ENCODE measurements around the gene SLF2. TPM values are rescaled to one million over a fixed set of nuclear protein-coding genes. Genes with fewer than 3 reads are reported as not detected.

SLF2 gene
- total RNA-seq, 2 experiments from 2014 or later, result 29.0 to 31.9 TPM

- DNase-seq (no peak), ATAC-seq (no peak)
- Mint-ChIP-seq H3K9me3 (no peaks in the 10 kb centered on the region), H3K36me3 (ENCODE audit: low read depth) (no peaks in the 10 kb centered on the region), H3K4me1 (ENCODE audit: low read depth) (peaks cover 2% of the 10 kb centered on the region), H3K27ac (no peak overlapping the region), H3K4me3 (no peak overlapping the region), H3K27me3 (peaks cover 14% of the 10 kb centered on the region)
- ChIA-PET CTCF (no interaction called here), POLR2A (no interaction called here)
- TF ChIP-seq CTCF (IDR thresholded peaks at IDR 0.05), result no peak
- intact Hi-C loops (cut with micrococcal nuclease), result no loop called here
Observed at GRCh38 chr10:100897976-100898375, 14.8 kb upstream of the SLF2 start.

GRCh38 chr10:100899171-100899570 lies 13.6 kb upstream of the SLF2 start:
- DNase-seq (no peak), ATAC-seq (no peak)
- Mint-ChIP-seq H3K4me3 (no peak overlapping the region), H3K27ac (no peak overlapping the region), H3K27me3 (peaks cover 11% of the 10 kb centered on the region), H3K4me1 (ENCODE audit: low read depth) (peaks cover 2% of the 10 kb centered on the region), H3K9me3 (no peaks in the 10 kb centered on the region), H3K36me3 (ENCODE audit: low read depth) (no peaks in the 10 kb centered on the region)
- no peak for TF ChIP-seq CTCF (IDR thresholded peaks at IDR 0.05)
- intact Hi-C loops (cut with micrococcal nuclease), result no loop called here
- CTCF ChIA-PET, result interaction anchor here (0.7 kb wide), 1 partner anchor 335 kb away, joined by 3 read pairs; no protein-coding TSS in a partner anchor
- POLR2A ChIA-PET, result no interaction called here

DNA sequence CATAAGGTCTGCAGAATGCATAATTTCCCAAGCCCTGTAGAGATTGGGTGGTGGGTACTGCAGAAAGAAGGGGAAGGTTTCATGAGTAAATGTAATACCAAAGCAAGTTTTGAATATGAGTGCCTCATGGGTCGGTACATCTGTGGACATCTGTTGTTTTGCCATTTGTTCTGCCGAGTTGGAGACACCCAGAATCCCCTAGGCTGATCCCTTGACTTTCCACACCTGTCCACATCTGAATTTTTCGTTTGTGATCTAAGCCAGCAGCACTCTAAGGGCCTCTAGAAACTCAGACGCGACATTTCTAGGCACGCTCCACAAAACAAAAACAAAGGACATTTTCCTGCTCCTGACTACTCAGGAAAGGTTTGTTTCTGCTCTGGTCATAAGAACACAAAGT lies 11.7 kb upstream of the SLF2 start:
- POLR2A ChIA-PET, result no interaction called here
- CTCF ChIA-PET, result interaction anchor here (0.9 to 1.0 kb wide), 2 partner anchors 195 to 365 kb away, joined by 3 read pairs; partner anchors contain the start of gene HIF1AN
- no peak for TF ChIP-seq CTCF (IDR thresholded peaks at IDR 0.05)
- DNase-seq (no peak), ATAC-seq (no peak)
- Mint-ChIP-seq H3K9me3 (no peaks in the 10 kb centered on the region), H3K27me3 (peaks cover 6% of the 10 kb centered on the region), H3K36me3 (ENCODE audit: low read depth) (no peaks in the 10 kb centered on the region), H3K4me1 (ENCODE audit: low read depth) (no peaks in the 10 kb centered on the region), H3K4me3 (no peak overlapping the region), H3K27ac (no peak overlapping the region)
- intact Hi-C loops (cut with micrococcal nuclease), result no loop called here

GRCh38 chr10:100902622-100903021 lies 10.1 kb upstream of the SLF2 start:
- Mint-ChIP-seq H3K9me3 (no peaks in the 10 kb centered on the region), H3K4me3 (no peak overlapping the region), H3K36me3 (ENCODE audit: low read depth) (no peaks in the 10 kb centered on the region), H3K4me1 (ENCODE audit: low read depth) (peaks cover 5% of the 10 kb centered on the region), H3K27me3 (peaks cover 3% of the 10 kb centered on the region), H3K27ac (no peak overlapping the region)
- CTCF ChIA-PET, result no interaction called here
- DNase-seq (no peak), ATAC-seq (no peak)
- TF ChIP-seq CTCF (IDR thresholded peaks at IDR 0.05), result no peak
- intact Hi-C loops (cut with micrococcal nuclease), result no loop called here
- POLR2A ChIA-PET, result no interaction called here

DNA sequence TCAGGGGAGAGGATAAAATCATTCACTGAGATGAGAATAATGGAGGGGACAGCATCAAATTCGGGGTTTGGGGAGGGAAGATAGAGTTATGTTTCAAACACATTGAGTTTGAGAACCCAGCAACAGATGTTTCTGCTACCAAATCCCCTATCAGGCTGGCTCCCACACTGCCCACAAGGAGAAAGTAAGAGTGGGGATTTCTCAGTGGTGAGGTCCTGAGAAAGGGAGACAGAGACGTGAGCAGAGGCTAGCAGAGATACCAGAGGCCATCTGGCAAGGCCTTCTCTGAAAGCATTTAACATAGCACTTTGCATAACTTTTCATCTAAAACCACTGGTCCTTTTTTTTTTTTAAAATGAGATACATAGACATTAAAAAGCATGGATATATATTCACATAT lies 7.8 kb upstream of the SLF2 start:
- ChIA-PET POLR2A (no interaction called here), CTCF (no interaction called here)
- ATAC-seq (no peak), DNase-seq (no peak)
- intact Hi-C loops (cut with micrococcal nuclease), result no loop called here
- peaks cover 10% of the 10 kb centered on the region for H3K4me1 Mint-ChIP-seq (ENCODE audit: low read depth)
- peaks cover 1% of the 10 kb centered on the region for H3K27me3 Mint-ChIP-seq
- H3K9me3 Mint-ChIP-seq, result no peaks in the 10 kb centered on the region
- no peak for TF ChIP-seq CTCF (IDR thresholded peaks at IDR 0.05)
- H3K27ac Mint-ChIP-seq, result no peak overlapping the region
- H3K36me3 Mint-ChIP-seq (ENCODE audit: low read depth), result no peaks in the 10 kb centered on the region
- no peak overlapping the region for H3K4me3 Mint-ChIP-seq

Measured in activated CD8-positive, alpha-beta T cell treated with anti-CD3 and anti-CD28 coated beads for 36 hours (primary cell).